GM21515 (cell line): ENCODE results near the gene SERPINB6.

Source experiments
- ATAC-seq: cut with Tn5 transposase; IDR thresholded peaks from one replicate; pipeline ENCODE4 v1.9.1; 2021; ENCODE audit not compliant: unreplicated experiment

Gene SERPINB6

GRCh38 chr6:2999618-3000557 is 28.5 kb upstream of the SERPINB6 start, which contains the start of gene NQO2:
Gene NQO2 (plus strand): TSS chr6:2999894. CDS start chr6:3006553, 6,659 bp downstream.
- ATAC-seq, result peak; percentile 63

GRCh38 chr6:2998998-2999617 is 27.7 kb upstream of the SERPINB6 start:
- peak; percentile 35 for ATAC-seq

- peak; percentile 40 for ATAC-seq
These were observed 27.1 kb upstream of the SERPINB6 start for GRCh38 chr6:2998249-2998997.

GRCh38 chr6:2993755-2994317 is 22.5 kb upstream of the SERPINB6 start:
- ATAC-seq, result no peak

GRCh38 chr6:2992330-2992979 is 21.1 kb upstream of the SERPINB6 start:
- no peak for ATAC-seq

- ATAC-seq, result no peak
These were observed 19.7 kb upstream of the SERPINB6 start for GRCh38 chr6:2990932-2991506.

- no peak for ATAC-seq
These were observed 19.0 kb upstream of the SERPINB6 start for GRCh38 chr6:2990248-2990931.

GRCh38 chr6:2989332-2990247 is 18.2 kb upstream of the SERPINB6 start:
- ATAC-seq, result peak; percentile 73

- peak; percentile 65 for ATAC-seq
These were observed 17.3 kb upstream of the SERPINB6 start for GRCh38 chr6:2988426-2989331.

- no peak for ATAC-seq
These were observed 16.7 kb upstream of the SERPINB6 start for GRCh38 chr6:2988094-2988425.

- no peak for ATAC-seq
These were observed 15.4 kb upstream of the SERPINB6 start for GRCh38 chr6:2986722-2987221.

GRCh38 chr6:2984738-2985406 is 13.5 kb upstream of the SERPINB6 start:
- no peak for ATAC-seq

- ATAC-seq, result no peak
These were observed 11.2 kb upstream of the SERPINB6 start for GRCh38 chr6:2982426-2983117.

- ATAC-seq, result no peak
These were observed 9.1 kb upstream of the SERPINB6 start for GRCh38 chr6:2980465-2980855.

GRCh38 chr6:2979819-2980464 is 8.6 kb upstream of the SERPINB6 start:
- no peak for ATAC-seq

GRCh38 chr6:2978923-2979322 is 7.6 kb upstream of the SERPINB6 start:
- no peak for ATAC-seq
